ENCODE data around the gene OTUD6A.

Gene OTUD6A

GRCh38 chrX:70044541-70045245 lies 17.6 kb upstream of the OTUD6A start:
- TF ChIP-seq CTCF (conservative IDR thresholded peaks at IDR 0.05; ENCODE audit: low read depth, low read length) = no peak
- no peak overlapping the region for H3K4me3 ChIP-seq (ENCODE audit: low read depth, low read length)
- DNase-seq (ENCODE audit: low read depth) = peak; percentile 43

- TF ChIP-seq CTCF (conservative IDR thresholded peaks at IDR 0.05; ENCODE audit: low read depth, low read length) = no peak
- peak; percentile 33 for DNase-seq (ENCODE audit: low read depth)
- H3K4me3 ChIP-seq (ENCODE audit: low read depth, low read length) = no peak overlapping the region
These were observed 15.3 kb upstream of the OTUD6A start for GRCh38 chrX:70046978-70047377.

GRCh38 chrX:70049406-70049805 lies 12.9 kb upstream of the OTUD6A start:
- no peak for DNase-seq (ENCODE audit: low read depth)
- no peak overlapping the region for H3K4me3 ChIP-seq (ENCODE audit: low read depth, low read length)
- TF ChIP-seq CTCF (conservative IDR thresholded peaks at IDR 0.05; ENCODE audit: low read depth, low read length) = no peak

GRCh38 chrX:70049925-70050324 lies 12.3 kb upstream of the OTUD6A start, which contains the start of gene AWAT2:
Gene AWAT2 (minus strand): TSS chrX:70049938. CDS start chrX:70049932, 6 bp downstream.
- no peak for TF ChIP-seq CTCF (conservative IDR thresholded peaks at IDR 0.05; ENCODE audit: low read depth, low read length)
- no peak within 1 kb of the TSS for H3K4me3 ChIP-seq (ENCODE audit: low read depth, low read length)
- DNase-seq (ENCODE audit: low read depth) = no peak

GRCh38 chrX:70052895-70053615 lies 9.2 kb upstream of the OTUD6A start:
- DNase-seq (ENCODE audit: low read depth) = no peak
- H3K4me3 ChIP-seq (ENCODE audit: low read depth, low read length) = no peak overlapping the region
- TF ChIP-seq CTCF (conservative IDR thresholded peaks at IDR 0.05; ENCODE audit: low read depth, low read length) = no peak

GRCh38 chrX:70054391-70054790 lies 7.9 kb upstream of the OTUD6A start:
- TF ChIP-seq CTCF (conservative IDR thresholded peaks at IDR 0.05; ENCODE audit: low read depth, low read length) = no peak
- no peak for DNase-seq (ENCODE audit: low read depth)
- H3K4me3 ChIP-seq (ENCODE audit: low read depth, low read length) = no peak overlapping the region
